Measurements from ENCODE around the gene KDM6B. TPM values are rescaled to one million over a fixed set of nuclear protein-coding genes. Genes with fewer than 3 reads are reported as not detected.
"Not testable (repeated sequence)": the region's sequence is repeated elsewhere in the genome, so short reads cannot be mapped to it uniquely, and the experiment has no call there.

The KDM6B gene
- total and polyA plus RNA-seq, 7 donors = 2.8 to 26.0 (median 15.2) TPM

DNA sequence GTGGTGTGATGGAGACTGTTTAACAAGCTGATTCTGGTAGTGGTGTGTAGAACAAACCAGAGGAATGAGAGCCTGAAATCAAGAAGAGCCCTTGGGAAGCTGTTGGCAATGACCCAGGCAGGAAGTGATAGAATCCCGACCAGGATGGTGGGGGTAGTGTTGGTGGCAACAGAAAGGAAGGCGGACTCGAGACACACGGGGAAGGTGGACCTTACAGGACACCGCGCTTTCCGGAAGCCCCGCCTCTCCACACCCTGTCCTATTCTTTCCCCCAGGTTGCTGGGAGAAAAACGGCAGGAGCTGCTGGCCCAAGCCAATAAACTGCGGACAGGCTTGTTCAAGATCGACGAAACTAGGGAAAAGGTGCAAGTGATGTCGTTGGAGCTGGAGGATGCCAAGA, 30.0 kb upstream of the KDM6B start:
- intact Hi-C loops (cut with DNase I) = no loop called here
- no peaks in the 10 kb centered on the region for H3K9me3 ChIP-seq
- H3K27ac ChIP-seq = no peak overlapping the region
- no peaks in the 10 kb centered on the region for H3K36me3 ChIP-seq (ENCODE audit: insufficient read depth in 1 of 2, low read depth in 1 of 2)
- no peaks in the 10 kb centered on the region for H3K4me1 ChIP-seq
- WGBS, 3 donors = 32 to 38% (median 36%) methylated on average over 13 of the region's 13 CpGs
- ATAC-seq (no peak), DNase-seq (no peak)
- TF ChIP-seq, protein P1, sequence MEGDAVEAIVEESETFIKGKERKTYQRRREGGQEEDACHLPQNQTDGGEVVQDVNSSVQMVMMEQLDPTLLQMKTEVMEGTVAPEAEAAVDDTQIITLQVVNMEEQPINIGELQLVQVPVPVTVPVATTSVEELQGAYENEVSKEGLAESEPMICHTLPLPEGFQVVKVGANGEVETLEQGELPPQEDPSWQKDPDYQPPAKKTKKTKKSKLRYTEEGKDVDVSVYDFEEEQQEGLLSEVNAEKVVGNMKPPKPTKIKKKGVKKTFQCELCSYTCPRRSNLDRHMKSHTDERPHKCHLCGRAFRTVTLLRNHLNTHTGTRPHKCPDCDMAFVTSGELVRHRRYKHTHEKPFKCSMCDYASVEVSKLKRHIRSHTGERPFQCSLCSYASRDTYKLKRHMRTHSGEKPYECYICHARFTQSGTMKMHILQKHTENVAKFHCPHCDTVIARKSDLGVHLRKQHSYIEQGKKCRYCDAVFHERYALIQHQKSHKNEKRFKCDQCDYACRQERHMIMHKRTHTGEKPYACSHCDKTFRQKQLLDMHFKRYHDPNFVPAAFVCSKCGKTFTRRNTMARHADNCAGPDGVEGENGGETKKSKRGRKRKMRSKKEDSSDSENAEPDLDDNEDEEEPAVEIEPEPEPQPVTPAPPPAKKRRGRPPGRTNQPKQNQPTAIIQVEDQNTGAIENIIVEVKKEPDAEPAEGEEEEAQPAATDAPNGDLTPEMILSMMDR (IDR thresholded peaks at IDR 0.05) = no peak
- H3K4me3 ChIP-seq = no peak overlapping the region
- H3K27me3 ChIP-seq (ENCODE audit: insufficient read depth in 3 of 3, low read length in 2 of 3) = peaks cover 0 to 21% (median 4%) of the 10 kb centered on the region in 3 donors

DNA sequence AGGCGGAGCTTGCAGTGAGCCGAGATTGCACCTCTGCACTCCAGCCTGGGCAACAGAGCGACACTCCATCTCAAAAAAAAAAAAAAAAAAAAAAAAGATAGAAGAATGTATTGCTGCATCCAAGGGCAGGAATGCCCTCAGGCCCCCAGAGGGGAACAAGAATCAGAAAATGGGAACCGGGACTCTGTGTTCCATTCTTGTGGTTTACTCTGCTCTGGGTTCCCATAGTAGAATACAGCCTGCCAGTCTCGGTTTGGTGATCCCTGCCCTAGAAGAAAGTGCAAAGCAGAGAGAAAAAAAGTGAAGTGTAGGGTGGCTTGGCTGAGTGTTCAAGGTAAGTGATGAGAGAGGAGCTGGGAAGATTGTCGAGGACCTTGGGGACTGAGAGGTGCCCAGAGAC, 27.4 kb upstream of the KDM6B start:
- DNase-seq (no peak), ATAC-seq (no peak)
- intact Hi-C loops (cut with DNase I) = no loop called here
- H3K4me1 ChIP-seq = no peaks in the 10 kb centered on the region
- no peak overlapping the region for H3K4me3 ChIP-seq
- no peaks in the 10 kb centered on the region for H3K9me3 ChIP-seq
- H3K27me3 ChIP-seq (ENCODE audit: insufficient read depth in 3 of 3, low read length in 2 of 3) = peaks cover 0 to 29% (median 4%) of the 10 kb centered on the region in 3 donors
- H3K36me3 ChIP-seq (ENCODE audit: insufficient read depth in 1 of 2, low read depth in 1 of 2) = no peaks in the 10 kb centered on the region
- TF ChIP-seq, protein P1 (IDR thresholded peaks at IDR 0.05) = no peak
- H3K27ac ChIP-seq = no peak overlapping the region
- WGBS, 3 donors = 79 to 82% (median 80%) methylated on average over 6 of the region's 6 CpGs

DNA sequence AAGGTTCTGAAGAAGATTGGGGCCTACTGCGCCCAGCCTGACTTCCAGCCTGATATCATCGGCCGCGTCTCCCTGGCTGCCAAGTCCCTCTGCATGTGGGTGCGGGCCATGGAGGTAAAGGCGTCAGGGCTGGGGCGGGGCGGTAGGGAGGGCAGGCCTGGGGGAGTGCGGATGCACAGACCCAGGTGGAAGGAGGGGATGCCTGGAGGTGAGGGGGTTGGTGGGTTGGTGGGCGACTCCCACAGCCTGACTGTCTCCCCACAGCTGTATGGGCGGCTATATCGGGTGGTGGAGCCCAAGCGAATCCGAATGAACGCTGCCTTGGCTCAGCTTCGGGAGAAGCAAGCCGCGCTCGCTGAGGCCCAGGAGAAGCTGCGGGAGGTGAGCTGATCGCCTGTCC, 26.8 kb upstream of the KDM6B start:
- TF ChIP-seq, protein P1 (IDR thresholded peaks at IDR 0.05) = no peak

DNA sequence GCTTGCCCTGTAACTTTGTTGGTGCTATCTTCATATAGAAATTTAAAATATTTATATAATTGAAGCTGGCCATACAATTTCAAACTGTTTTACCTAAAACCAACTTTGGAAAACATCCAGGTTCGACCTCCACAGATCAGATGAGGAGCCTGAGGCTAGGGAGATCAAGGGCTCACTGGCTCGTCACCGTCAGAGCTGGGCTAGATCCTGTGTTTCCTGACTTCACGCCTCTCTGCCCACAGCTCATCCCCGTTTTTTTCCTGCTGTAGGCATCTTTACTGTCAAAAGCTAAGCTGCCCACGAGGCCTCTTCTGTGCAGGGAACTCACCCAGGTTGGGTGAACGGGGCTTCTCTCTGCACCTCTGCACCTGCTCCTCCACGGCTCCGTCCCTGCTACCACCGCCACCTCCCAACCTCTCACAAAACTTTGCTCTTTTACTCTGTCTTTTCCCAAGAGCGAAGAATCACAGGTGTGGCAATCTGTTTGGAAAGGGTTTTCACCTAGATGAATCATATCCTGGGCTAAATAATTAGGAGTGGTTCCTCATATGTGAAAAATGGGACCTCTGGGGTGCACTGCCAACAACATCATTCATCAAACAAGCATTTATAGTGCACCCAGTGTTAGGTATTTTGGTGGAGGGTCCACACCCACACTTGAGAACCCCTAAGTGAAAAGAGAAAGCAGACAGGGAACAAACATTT, 24.8 kb upstream of the KDM6B start:
- ATAC-seq (no peak), DNase-seq (no peak)
- TF ChIP-seq, protein P1 (IDR thresholded peaks at IDR 0.05) = no peak
- Histone ChIP-seq H3K9me3 (no peaks in the 10 kb centered on the region), H3K4me1 (no peaks in the 10 kb centered on the region), H3K27me3 (ENCODE audit: insufficient read depth in 3 of 3, low read length in 2 of 3) (peaks cover 0 to 13% (median 1%) of the 10 kb centered on the region in 3 donors), H3K27ac (no peak overlapping the region), H3K4me3 (no peak overlapping the region), H3K36me3 (ENCODE audit: insufficient read depth in 1 of 2, low read depth in 1 of 2) (no peaks in the 10 kb centered on the region)
- intact Hi-C loops (cut with DNase I) = no loop called here
- WGBS, 3 donors = 69 to 76% (median 72%) methylated on average over 11 of the region's 11 CpGs

More for the DNA sequence above, 26.8 kb upstream of the KDM6B start:
- ATAC-seq = no peak
- Histone ChIP-seq H3K4me3 (no peak overlapping the region), H3K27ac (no peak overlapping the region), H3K4me1 (no peaks in the 10 kb centered on the region), H3K36me3 (ENCODE audit: insufficient read depth in 1 of 2, low read depth in 1 of 2) (no peaks in the 10 kb centered on the region), H3K9me3 (no peaks in the 10 kb centered on the region), H3K27me3 (ENCODE audit: insufficient read depth in 3 of 3, low read length in 2 of 3) (peaks cover 0 to 23% (median 4%) of the 10 kb centered on the region in 3 donors)
- WGBS, 3 donors = 82 to 86% (median 83%) methylated on average over 21 of the region's 21 CpGs
- intact Hi-C loops (cut with DNase I) = no loop called here
- DNase-seq = no peak

DNA sequence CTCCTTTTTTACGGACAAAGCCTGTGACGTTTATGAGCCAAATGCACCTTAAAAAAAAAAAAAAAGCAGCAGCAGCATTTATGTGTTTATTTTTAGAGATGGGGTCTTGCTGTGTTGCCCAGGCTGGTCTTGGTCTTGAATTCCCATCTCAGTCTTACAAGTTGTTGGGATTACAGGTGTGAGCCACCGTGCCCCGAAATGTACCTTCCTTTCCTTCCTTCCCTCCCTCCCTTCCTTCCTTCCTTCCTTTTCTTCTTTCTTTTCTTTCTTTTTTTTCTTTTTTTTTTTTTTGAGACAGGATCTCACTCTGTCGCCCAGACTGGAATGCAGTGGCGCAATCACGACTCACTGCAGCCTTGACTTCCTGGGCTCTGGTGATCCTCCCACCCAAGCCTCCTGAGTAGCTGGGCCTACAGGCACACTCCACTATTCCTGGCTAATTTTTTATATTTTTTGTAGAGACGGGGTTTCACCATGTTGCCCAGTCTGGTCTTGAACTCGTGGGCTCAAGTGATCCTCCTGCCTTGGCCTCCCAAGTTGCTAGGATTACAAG, 24.1 kb upstream of the KDM6B start:
- H3K4me1 ChIP-seq; H3K36me3 ChIP-seq (ENCODE audit: insufficient read depth in 1 of 2, low read depth in 1 of 2); H3K9me3 ChIP-seq; DNase-seq; H3K27ac ChIP-seq; H3K4me3 ChIP-seq; intact Hi-C loops (cut with DNase I); ATAC-seq: not testable (repeated sequence)
- peaks cover 0 to 13% (median 1%) of the 10 kb centered on the region in 3 donors for H3K27me3 ChIP-seq (ENCODE audit: insufficient read depth in 3 of 3, low read length in 2 of 3)
- WGBS, 3 donors = 76 to 81% (median 77%) methylated on average over 9 of the region's 9 CpGs
